GM18505 (cell line): ENCODE data around the gene ZNF618.

ENCODE experiments used
- ATAC-seq: cut with Tn5 transposase; IDR thresholded peaks from one replicate; pipeline ENCODE4 v1.9.1; 2021; ENCODE audit not compliant: unreplicated experiment
- POLR2A ChIP-seq: IDR thresholded peaks from 4 replicates; pipeline ENCODE4 v1.6.1; 2011; ENCODE audit warnings: borderline replicate concordance; ENCODE audit not compliant: insufficient read depth, insufficient read length; ENCODE audit errors: extremely low read depth

Gene ZNF618

GRCh38 chr9:113873446-113873845, 2.7 kb upstream of the ZNF618 start:
- no peak for ATAC-seq
- no peak for TF ChIP-seq POLR2A

DNA sequence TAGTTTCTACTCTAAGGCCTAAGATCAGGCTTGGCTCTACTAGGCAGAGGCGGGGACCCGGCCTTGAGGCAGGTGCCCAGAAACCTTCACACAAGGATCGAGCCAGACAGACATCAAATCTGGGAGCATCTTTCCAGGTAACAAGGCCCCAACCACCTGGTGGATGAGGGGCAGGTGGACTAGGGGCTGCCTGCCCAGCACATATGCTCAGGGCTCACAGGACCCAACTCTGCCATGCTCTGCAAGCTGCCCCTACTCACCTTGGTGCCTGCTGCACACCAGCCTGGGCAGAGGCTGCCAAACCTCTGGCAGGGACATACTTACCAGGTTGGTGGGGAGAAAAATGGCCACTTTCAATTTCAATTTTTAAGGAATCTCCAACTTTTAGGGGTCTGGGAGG, 2.2 kb upstream of the ZNF618 start:
- no peak for TF ChIP-seq POLR2A
- no peak for ATAC-seq

GRCh38 chr9:113875459-113876150, 504 bp upstream of the ZNF618 start:
- no peak for TF ChIP-seq POLR2A
- peak; percentile 22 for ATAC-seq

GRCh38 chr9:113876993-113877368, 872 bp downstream of the ZNF618 start:
- no peak for ATAC-seq
- TF ChIP-seq POLR2A = no peak

DNA sequence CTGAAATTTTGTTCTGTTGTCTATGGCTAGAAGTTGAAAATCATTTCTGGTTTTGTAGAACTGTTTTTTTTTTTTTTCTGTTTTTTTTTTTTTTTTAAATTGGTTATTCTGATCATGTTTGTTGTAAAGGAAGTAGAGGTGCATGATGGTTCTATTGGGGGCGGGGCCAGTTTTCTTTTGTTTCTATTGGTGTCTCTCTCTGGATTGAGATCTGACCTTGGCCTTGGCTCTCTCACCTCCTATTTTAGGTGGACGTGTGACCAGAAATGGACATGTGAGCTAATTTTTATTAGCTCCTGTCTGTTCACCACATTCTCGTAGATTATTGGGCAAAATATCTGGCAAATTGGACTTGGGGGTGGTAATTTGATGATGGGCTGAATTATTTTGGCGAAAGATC, 3.2 kb downstream of the ZNF618 start:
- TF ChIP-seq POLR2A = no peak
- ATAC-seq = no peak

DNA sequence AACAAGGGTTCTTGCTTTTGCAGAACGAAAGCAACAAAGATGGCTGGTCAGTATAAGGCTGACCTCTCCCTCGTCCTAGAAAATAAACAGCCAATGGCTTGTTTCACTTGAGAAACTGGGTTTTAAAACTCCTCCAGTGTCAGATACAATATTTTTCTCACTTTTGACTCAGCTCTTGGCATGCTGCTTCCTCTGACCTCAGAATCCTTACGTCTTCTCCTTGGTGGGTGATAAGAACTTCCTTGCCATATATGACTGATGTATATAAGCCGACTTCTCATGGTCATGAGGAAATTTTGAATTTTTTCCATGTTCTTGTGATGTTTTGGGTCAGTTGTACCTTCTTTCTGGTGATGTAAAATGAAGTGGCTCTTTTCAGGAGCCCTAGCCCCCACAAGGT, 3.8 kb downstream of the ZNF618 start:
- ATAC-seq = no peak

GRCh38 chr9:113882181-113882580, 6.1 kb downstream of the ZNF618 start:
- ATAC-seq = no peak
- no peak for TF ChIP-seq POLR2A

More for the DNA sequence above, 3.8 kb downstream of the ZNF618 start:
- no peak for TF ChIP-seq POLR2A

DNA sequence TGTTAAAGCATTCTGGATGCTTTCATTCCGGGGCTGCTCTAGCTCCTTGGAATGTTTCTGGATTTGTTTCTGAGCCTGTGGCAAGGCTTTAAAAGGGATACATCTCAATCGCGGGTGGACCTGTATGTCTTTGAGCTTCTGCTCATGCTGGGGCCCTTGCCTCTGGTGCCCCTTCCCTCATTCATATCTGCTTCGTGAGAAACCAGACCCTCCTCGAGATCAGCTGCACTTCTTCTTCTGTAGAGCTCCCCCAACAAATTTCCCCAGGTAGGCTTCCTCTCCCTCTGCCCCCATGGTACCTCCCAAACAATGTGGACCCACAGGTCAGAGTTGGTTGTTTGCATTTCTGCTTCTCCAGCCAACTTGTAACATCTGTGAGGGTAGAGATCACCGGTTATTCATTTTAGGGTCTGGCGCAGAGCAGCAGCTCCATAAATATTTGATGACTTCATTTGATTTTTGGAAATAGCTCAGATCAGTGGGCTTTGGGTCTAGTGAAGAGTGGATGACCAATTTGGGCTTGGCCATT, 6.6 kb downstream of the ZNF618 start:
- TF ChIP-seq POLR2A = no peak
- no peak for ATAC-seq

- no peak for ATAC-seq
- no peak for TF ChIP-seq POLR2A
These were observed 9.3 kb downstream of the ZNF618 start for GRCh38 chr9:113885183-113886025.

- TF ChIP-seq POLR2A = no peak
- no peak for ATAC-seq
These were observed 9.9 kb downstream of the ZNF618 start for GRCh38 chr9:113886026-113886369.

DNA sequence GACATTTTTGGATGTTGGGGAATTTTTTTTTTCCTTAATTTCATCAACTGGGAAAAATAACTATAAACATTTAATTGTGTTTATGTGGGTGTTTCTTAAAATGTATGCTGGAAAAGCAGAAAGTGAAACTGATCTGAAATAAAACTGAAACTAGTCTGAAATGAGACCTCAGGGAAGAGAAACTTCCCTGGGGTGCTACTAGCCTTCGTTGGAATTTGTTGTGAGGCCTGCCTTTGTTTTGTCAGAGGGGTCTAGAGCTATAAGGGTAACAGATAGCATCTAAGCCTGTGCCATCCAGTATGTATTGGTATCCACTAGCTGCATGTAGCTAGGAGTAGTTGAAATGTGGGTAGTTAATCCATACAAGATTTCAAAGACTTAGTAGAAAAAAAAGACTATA, 10.4 kb downstream of the ZNF618 start:
- TF ChIP-seq POLR2A = no peak
- ATAC-seq = no peak

DNA sequence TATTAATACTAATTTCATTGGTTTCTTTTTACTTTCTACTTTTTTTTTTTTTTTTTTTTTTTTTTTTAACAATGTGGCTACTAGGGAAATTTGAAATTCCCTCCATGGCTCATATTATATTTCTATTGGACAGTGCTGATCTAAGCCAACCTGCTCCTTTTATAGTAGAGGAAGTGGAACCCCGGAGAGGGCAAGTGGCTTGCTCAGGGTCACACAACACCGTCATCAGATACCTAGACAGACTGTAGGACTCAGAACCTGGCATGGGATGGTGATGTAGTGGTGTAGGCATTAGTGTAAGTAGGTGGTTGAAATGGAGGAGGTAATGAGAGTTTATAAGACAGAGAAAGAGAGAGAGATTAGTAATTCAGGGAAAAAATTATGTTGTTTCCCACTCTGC, 10.8 kb downstream of the ZNF618 start:
- TF ChIP-seq POLR2A = no peak
- no peak for ATAC-seq

DNA sequence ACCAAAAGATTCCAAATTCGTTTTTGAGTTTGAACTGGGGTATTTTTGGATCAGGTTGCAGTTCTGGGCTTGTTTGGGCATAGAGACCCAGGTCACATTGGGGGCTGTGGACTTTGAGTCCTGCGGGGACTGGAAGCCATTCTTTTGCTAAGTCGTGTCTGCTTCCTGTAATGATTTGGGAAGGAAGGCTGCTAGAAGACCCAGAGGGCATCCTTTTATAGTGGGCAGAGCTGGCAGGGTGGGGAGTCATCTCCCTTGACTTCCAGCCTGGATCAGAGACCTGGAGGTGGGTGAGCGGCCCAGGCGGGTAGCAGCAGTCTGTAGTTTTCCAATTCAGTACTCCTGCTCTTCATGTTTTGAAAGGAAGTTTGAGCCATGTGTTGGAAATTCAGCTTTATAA, 11.3 kb downstream of the ZNF618 start:
- no peak for ATAC-seq
- TF ChIP-seq POLR2A = no peak

GRCh38 chr9:113888336-113888735, 12.2 kb downstream of the ZNF618 start:
- ATAC-seq = no peak
- TF ChIP-seq POLR2A = no peak

DNA sequence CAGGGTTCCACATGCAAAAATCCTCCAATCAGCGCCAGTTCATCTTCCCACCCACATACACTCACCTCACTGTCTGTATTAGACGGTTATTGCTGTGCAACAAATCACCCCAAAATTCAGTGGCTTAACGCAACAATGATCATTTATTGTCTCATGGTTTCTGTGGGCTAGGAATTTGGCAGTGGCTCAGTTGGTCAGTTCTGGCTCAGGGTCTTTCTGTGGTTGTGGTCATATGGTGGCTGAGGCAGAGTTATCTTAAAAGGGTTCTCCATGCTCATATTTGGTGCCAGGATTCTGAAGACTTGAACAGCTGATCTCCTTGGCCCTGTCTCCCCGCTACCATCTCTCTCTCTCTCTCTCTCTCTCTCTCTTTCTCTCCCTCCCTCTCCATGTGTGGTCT, 12.9 kb downstream of the ZNF618 start:
- TF ChIP-seq POLR2A = no peak
- no peak for ATAC-seq

- TF ChIP-seq POLR2A = no peak
- no peak for ATAC-seq
These were observed 14.6 kb downstream of the ZNF618 start for GRCh38 chr9:113890704-113891103.
